Adrenal gland (tissue), 5 donors: ENCODE measurements around the gene FAM120C.

ENCODE experiments used
- POLR2A ChIP-seq, 2 donors: fragments of 450-650 bp; IDR thresholded peaks; one replicate each; pipeline ENCODE4 v1.6.1; 2017; ENCODE audit warnings: antibody characterized with exemption in 2 of 2, mild to moderate bottlenecking in 2 of 2, moderate library complexity in 1 of 2
- TF ChIP-seq, protein P1 (sequence below), 6 experiments: fragments of 450-650 bp in 4 of 6; fragments of 200-600 bp in 2 of 6; sonication (generic) in 1 of 6; IDR thresholded peaks; 1 replicate in 5 of 6; 2 replicates in 1 of 6; pipeline versions ENCODE4 v1.5.1 to v1.8.0; 2016 to 2021; ENCODE audit warnings: antibody characterized with exemption in 6 of 6, mild to moderate bottlenecking in 2 of 6, moderate library complexity in 1 of 6
- donor health status: DM: no; HTN: no; CAD: no.

DNA sequence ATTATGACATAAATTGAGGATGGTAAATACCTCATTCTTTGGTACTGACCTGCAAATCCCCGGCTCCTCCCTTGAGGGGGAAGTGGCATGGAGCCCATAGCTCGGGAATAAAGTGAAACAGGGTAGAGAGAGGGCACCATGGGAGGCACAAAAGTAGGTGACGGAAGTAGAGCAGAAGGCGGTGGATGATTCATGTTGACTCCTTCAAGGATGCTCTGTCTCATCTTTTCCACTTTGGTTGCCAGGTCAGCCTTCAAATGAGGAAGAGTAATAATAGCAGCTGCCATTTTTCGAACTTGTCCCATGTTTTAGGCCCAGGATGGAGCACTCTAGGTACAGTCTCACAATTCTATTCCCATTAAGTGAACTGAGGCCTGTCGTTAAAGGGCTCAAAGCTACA is 97.4 kb downstream of the FAM120C start:
- TF ChIP-seq POLR2A (IDR thresholded peaks at IDR 0.05): no peak
- TF ChIP-seq, protein P1, sequence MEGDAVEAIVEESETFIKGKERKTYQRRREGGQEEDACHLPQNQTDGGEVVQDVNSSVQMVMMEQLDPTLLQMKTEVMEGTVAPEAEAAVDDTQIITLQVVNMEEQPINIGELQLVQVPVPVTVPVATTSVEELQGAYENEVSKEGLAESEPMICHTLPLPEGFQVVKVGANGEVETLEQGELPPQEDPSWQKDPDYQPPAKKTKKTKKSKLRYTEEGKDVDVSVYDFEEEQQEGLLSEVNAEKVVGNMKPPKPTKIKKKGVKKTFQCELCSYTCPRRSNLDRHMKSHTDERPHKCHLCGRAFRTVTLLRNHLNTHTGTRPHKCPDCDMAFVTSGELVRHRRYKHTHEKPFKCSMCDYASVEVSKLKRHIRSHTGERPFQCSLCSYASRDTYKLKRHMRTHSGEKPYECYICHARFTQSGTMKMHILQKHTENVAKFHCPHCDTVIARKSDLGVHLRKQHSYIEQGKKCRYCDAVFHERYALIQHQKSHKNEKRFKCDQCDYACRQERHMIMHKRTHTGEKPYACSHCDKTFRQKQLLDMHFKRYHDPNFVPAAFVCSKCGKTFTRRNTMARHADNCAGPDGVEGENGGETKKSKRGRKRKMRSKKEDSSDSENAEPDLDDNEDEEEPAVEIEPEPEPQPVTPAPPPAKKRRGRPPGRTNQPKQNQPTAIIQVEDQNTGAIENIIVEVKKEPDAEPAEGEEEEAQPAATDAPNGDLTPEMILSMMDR (IDR thresholded peaks at IDR 0.05): no peak
